DND-41 (cell line): ENCODE measurements around the gene ARHGAP6.

Experiments
- ATAC-seq: fragments of 200-7000 bp; cut with Tn5 transposase; 3 replicates; pipeline ENCODE4 v1.9.1; 2021; ENCODE audit warnings: low read depth; ENCODE audit not compliant: insufficient read depth
- DNase-seq: peaks from one replicate; pipeline ENCODE4 v3.0.0-alpha.2; 2020
- H2AFZ ChIP-seq: 2 replicates; pipeline ENCODE4 v1.6.0; 2012; ENCODE audit warnings: low read depth, low read length
- H3K27ac ChIP-seq: 2 replicates; pipeline ENCODE4 v1.5.1; 2012; ENCODE audit warnings: low read length, inconsistent platforms
- H3K27me3 ChIP-seq: fragments of 200-600 bp; sonication (generic); 2 replicates; pipeline ENCODE4 v1.6.0; 2012; ENCODE audit warnings: low read length, mild to moderate bottlenecking, inconsistent platforms; ENCODE audit not compliant: insufficient read depth, poor library complexity
- H3K36me3 ChIP-seq: 2 replicates; pipeline ENCODE4 v1.5.1; 2012; ENCODE audit warnings: low read length, inconsistent platforms; ENCODE audit not compliant: insufficient read depth
- H3K4me1 ChIP-seq: 2 replicates; pipeline ENCODE4 v1.5.1; 2012; ENCODE audit warnings: mild to moderate bottlenecking, low read length; ENCODE audit not compliant: insufficient read depth
- H3K4me2 ChIP-seq: 2 replicates; pipeline ENCODE4 v1.6.0; 2012; ENCODE audit warnings: mild to moderate bottlenecking, moderate library complexity, low read length, inconsistent platforms; ENCODE audit not compliant: insufficient read depth
- H3K4me3 ChIP-seq, 2 experiments: fragments of 200-600 bp in 1 of 2; shearing (Covaris generic) in 1 of 2; 2 replicates each; pipeline ENCODE4 v1.5.1; 2012 to 2016; ENCODE audit warnings: inconsistent platforms in 2 of 2, low read length in 2 of 2, mild to moderate bottlenecking in 2 of 2, low read depth in 1 of 2, moderate library complexity in 1 of 2
- H3K79me2 ChIP-seq: 2 replicates; pipeline ENCODE4 v1.6.0; 2012; ENCODE audit warnings: low read length, inconsistent platforms; ENCODE audit not compliant: insufficient read depth
- H3K9ac ChIP-seq: 2 replicates; pipeline ENCODE4 v1.6.0; 2012; ENCODE audit warnings: low read depth, mild to moderate bottlenecking, inconsistent platforms, low read length, moderate library complexity
- H3K9me3 ChIP-seq: 2 replicates; pipeline ENCODE4 v1.5.1; 2012; ENCODE audit warnings: low read length, moderate library complexity, mild to moderate bottlenecking, inconsistent platforms; ENCODE audit not compliant: insufficient read depth, severe bottlenecking
- H4K20me1 ChIP-seq: 2 replicates; pipeline ENCODE4 v1.6.0; 2012; ENCODE audit warnings: low read length; ENCODE audit not compliant: insufficient read depth
- CTCF ChIP-seq: IDR thresholded peaks from 2 replicates; pipeline ENCODE4 v1.5.1; 2012; ENCODE audit warnings: borderline replicate concordance, low read length, moderate library complexity, mild to moderate bottlenecking; ENCODE audit not compliant: poor library complexity, severe bottlenecking; ENCODE audit errors: extremely low read depth
- EZH2 ChIP-seq: IDR thresholded peaks from 3 replicates; pipeline ENCODE4 v1.6.1; 2012; ENCODE audit warnings: borderline replicate concordance, low read depth, mild to moderate bottlenecking, moderate library complexity, low read length, inconsistent platforms; ENCODE audit not compliant: severe bottlenecking

Gene ARHGAP6

GRCh38 chrX:11464380-11464779, 201.3 kb downstream of the ARHGAP6 start:
- Histone ChIP-seq H4K20me1 (no peaks in the 10 kb centered on the region), H2AFZ (no peak overlapping the region), H3K36me3 (no peaks in the 10 kb centered on the region), H3K4me2 (no peak overlapping the region), H3K9me3 (no peaks in the 10 kb centered on the region), H3K79me2 (no peaks in the 10 kb centered on the region), H3K4me3 (no peak overlapping the region), H3K4me1 (no peaks in the 10 kb centered on the region), H3K9ac (no peak overlapping the region), H3K27me3 (no peaks in the 10 kb centered on the region), H3K27ac (no peak overlapping the region)
- ATAC-seq = no peak
- TF ChIP-seq EZH2 (no peak), CTCF (no peak)
- DNase-seq = no peak

- Histone ChIP-seq H3K27me3 (no peaks in the 10 kb centered on the region), H3K36me3 (no peaks in the 10 kb centered on the region), H4K20me1 (no peaks in the 10 kb centered on the region), H3K9ac (no peak overlapping the region), H3K9me3 (no peaks in the 10 kb centered on the region), H3K79me2 (no peaks in the 10 kb centered on the region), H3K4me1 (no peaks in the 10 kb centered on the region), H3K27ac (no peak overlapping the region), H2AFZ (no peak overlapping the region), H3K4me3 (no peak overlapping the region), H3K4me2 (no peak overlapping the region)
- DNase-seq = no peak
- no peak for ATAC-seq
- TF ChIP-seq EZH2 (no peak), CTCF (no peak)
These were observed 203.1 kb downstream of the ARHGAP6 start for GRCh38 chrX:11462648-11463047.

- Histone ChIP-seq H3K9ac (no peak overlapping the region), H2AFZ (no peak overlapping the region), H3K9me3 (no peaks in the 10 kb centered on the region), H4K20me1 (no peaks in the 10 kb centered on the region), H3K27ac (no peak overlapping the region), H3K27me3 (no peaks in the 10 kb centered on the region), H3K36me3 (no peaks in the 10 kb centered on the region), H3K4me2 (no peak overlapping the region), H3K4me3 (no peak overlapping the region), H3K4me1 (no peaks in the 10 kb centered on the region), H3K79me2 (no peaks in the 10 kb centered on the region)
- ATAC-seq (no peak), DNase-seq (no peak)
- no peak for TF ChIP-seq EZH2
- TF ChIP-seq CTCF = no peak
These were observed 203.6 kb downstream of the ARHGAP6 start for GRCh38 chrX:11462136-11462535.
